Hematopoietic multipotent progenitor cell (in vitro differentiated cells): ENCODE results near the gene KCNG1. TPM values are rescaled to one million over a fixed set of nuclear protein-coding genes. Genes with fewer than 3 reads are reported as not detected.

ENCODE experiments used
- DNase-seq, 3 donors: peaks; one replicate each; pipeline ENCODE4 v3.0.0-alpha.2; 2011 to 2015; ENCODE audit warnings: low read depth in 2 of 3, low spot score in 2 of 3
- total RNA-seq: library from RNA; depleted of rRNA; stranded (reverse); fragments of >200 nt; gene quantifications from one replicate; pipeline ENCODE4 v1.2.3, GENCODE V29; 2012

KCNG1 gene
- total RNA-seq, 1 donor = 0.27 TPM

GRCh38 chr20:50957276-50957675 is 65.6 kb downstream of the KCNG1 start:
- DNase-seq = no peak

- DNase-seq = no peak
These were observed 69.1 kb downstream of the KCNG1 start for GRCh38 chr20:50953821-50954220.

Other genes with a start within 250 kb of the KCNG1 start
- 22.4 TPM for gene BCAS4, start 228.0 kb downstream of the KCNG1 start, total RNA-seq
- gene ADNP, start 91.7 kb downstream of the KCNG1 start, total RNA-seq = 33.4 TPM
- gene DPM1, start 64.6 kb downstream of the KCNG1 start, total RNA-seq = 13.7 TPM
- 11.0 TPM for gene MOCS3, start 64.3 kb downstream of the KCNG1 start, total RNA-seq